ENCODE measurements around the gene APLP2. TPM values are rescaled to one million over a fixed set of nuclear protein-coding genes. Genes with fewer than 3 reads are reported as not detected.

Gene APLP2
- total RNA-seq, 1 experiment from 2014 or later, result 345 TPM

DNA sequence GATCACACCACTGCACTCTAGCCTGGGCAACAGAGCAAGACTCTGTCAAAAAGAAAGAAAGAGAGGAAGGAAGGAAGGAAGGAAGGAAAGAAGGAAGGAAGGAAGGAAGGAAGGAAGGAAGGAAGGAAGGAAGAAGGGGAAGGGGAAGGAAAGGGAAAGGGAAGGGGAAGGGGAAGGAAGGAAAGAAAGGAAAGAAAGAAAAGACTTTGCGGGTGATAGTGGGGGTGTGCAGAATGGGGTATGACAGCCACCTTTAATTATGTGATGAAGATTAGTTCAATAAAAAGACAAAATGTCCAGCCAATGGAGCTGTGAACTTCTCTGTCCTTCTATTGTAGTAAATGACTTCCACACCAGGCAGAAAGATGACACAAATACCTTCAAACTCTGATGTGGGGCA is 8.7 kb upstream of the APLP2 start:
- ChIA-PET CTCF (no interaction called here), POLR2A (no interaction called here)
- DNase-seq (ENCODE audit: low spot score) (no peak), ATAC-seq (no peak)
- no peaks in the 10 kb centered on the region for H3K9me3 Mint-ChIP-seq
- H3K4me1 Mint-ChIP-seq, result peaks cover 9% of the 10 kb centered on the region
- no peak overlapping the region for H3K4me3 Mint-ChIP-seq
- H3K36me3 Mint-ChIP-seq, result no peaks in the 10 kb centered on the region
- no peak overlapping the region for H3K27ac Mint-ChIP-seq
- TF ChIP-seq, protein P1, sequence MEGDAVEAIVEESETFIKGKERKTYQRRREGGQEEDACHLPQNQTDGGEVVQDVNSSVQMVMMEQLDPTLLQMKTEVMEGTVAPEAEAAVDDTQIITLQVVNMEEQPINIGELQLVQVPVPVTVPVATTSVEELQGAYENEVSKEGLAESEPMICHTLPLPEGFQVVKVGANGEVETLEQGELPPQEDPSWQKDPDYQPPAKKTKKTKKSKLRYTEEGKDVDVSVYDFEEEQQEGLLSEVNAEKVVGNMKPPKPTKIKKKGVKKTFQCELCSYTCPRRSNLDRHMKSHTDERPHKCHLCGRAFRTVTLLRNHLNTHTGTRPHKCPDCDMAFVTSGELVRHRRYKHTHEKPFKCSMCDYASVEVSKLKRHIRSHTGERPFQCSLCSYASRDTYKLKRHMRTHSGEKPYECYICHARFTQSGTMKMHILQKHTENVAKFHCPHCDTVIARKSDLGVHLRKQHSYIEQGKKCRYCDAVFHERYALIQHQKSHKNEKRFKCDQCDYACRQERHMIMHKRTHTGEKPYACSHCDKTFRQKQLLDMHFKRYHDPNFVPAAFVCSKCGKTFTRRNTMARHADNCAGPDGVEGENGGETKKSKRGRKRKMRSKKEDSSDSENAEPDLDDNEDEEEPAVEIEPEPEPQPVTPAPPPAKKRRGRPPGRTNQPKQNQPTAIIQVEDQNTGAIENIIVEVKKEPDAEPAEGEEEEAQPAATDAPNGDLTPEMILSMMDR (IDR thresholded peaks at IDR 0.05), result no peak
- TF ChIP-seq NFATC4 (CRISPR knock-in tag; IDR thresholded peaks at IDR 0.05) (no peak), SP1 (CRISPR knock-in tag; conservative IDR thresholded peaks at IDR 0.05) (no peak), RELA (CRISPR knock-in tag; IDR thresholded peaks at IDR 0.05; ENCODE audit: borderline replicate concordance) (no peak)
- TF ChIP-seq, protein P2, sequence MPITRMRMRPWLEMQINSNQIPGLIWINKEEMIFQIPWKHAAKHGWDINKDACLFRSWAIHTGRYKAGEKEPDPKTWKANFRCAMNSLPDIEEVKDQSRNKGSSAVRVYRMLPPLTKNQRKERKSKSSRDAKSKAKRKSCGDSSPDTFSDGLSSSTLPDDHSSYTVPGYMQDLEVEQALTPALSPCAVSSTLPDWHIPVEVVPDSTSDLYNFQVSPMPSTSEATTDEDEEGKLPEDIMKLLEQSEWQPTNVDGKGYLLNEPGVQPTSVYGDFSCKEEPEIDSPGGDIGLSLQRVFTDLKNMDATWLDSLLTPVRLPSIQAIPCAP (CRISPR knock-in tag; IDR thresholded peaks at IDR 0.05), result no peak
- TF ChIP-seq, protein P3, sequence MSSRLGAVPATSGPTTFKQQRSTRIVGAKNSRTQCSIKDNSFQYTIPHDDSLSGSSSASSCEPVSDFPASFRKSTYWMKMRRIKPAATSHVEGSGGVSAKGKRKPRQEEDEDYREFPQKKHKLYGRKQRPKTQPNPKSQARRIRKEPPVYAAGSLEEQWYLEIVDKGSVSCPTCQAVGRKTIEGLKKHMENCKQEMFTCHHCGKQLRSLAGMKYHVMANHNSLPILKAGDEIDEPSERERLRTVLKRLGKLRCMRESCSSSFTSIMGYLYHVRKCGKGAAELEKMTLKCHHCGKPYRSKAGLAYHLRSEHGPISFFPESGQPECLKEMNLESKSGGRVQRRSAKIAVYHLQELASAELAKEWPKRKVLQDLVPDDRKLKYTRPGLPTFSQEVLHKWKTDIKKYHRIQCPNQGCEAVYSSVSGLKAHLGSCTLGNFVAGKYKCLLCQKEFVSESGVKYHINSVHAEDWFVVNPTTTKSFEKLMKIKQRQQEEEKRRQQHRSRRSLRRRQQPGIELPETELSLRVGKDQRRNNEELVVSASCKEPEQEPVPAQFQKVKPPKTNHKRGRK (CRISPR knock-in tag; IDR thresholded peaks at IDR 0.05; ENCODE audit: borderline replicate concordance), result no peak
- H3K27me3 Mint-ChIP-seq (ENCODE audit: low read depth), result peaks cover 6% of the 10 kb centered on the region; the same call in 1 of the 2 replicates

DNA sequence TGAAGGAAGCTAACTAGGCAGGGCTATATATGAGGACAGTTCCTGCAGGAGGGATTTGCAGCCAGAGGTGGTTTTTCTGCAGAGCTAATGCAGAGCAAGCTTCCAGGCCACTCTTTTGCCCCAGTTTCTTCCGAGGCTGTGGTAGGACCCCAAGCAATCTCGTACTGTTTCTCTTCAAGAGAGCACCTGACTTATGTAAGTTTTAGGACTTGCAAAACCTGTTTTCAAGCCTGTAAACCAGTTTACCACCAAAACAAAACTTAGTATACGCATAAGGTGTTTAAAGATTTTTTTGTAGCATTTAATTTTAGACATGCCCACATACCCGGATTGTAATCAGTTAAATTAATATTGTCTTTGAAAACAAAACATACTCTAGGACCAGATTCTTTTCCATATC is 7.7 kb upstream of the APLP2 start:
- TF ChIP-seq TEAD4 (CRISPR knock-in tag; IDR thresholded peaks at IDR 0.05) (no peak), TEAD1 (CRISPR knock-in tag; IDR thresholded peaks at IDR 0.05) (no peak), ELF4 (CRISPR knock-in tag; IDR thresholded peaks at IDR 0.05; ENCODE audit: low read depth) (no peak), OVOL2 (CRISPR knock-in tag; IDR thresholded peaks at IDR 0.05; ENCODE audit: borderline replicate concordance) (no peak), RORB (CRISPR knock-in tag; IDR thresholded peaks at IDR 0.05) (no peak), NFATC4 (CRISPR knock-in tag; IDR thresholded peaks at IDR 0.05) (no peak), ZNF416 (CRISPR knock-in tag; IDR thresholded peaks at IDR 0.05) (no peak)
- TF ChIP-seq, protein P4, sequence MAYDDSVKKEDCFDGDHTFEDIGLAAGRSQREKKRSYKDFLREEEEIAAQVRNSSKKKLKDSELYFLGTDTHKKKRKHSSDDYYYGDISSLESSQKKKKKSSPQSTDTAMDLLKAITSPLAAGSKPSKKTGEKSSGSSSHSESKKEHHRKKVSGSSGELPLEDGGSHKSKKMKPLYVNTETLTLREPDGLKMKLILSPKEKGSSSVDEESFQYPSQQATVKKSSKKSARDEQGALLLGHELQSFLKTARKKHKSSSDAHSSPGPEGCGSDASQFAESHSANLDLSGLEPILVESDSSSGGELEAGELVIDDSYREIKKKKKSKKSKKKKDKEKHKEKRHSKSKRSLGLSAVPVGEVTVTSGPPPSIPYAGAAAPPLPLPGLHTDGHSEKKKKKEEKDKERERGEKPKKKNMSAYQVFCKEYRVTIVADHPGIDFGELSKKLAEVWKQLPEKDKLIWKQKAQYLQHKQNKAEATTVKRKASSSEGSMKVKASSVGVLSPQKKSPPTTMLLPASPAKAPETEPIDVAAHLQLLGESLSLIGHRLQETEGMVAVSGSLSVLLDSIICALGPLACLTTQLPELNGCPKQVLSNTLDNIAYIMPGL (CRISPR knock-in tag; IDR thresholded peaks at IDR 0.05), result no peak
- TF ChIP-seq, protein P5, sequence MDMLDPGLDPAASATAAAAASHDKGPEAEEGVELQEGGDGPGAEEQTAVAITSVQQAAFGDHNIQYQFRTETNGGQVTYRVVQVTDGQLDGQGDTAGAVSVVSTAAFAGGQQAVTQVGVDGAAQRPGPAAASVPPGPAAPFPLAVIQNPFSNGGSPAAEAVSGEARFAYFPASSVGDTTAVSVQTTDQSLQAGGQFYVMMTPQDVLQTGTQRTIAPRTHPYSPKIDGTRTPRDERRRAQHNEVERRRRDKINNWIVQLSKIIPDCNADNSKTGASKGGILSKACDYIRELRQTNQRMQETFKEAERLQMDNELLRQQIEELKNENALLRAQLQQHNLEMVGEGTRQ (CRISPR knock-in tag; IDR thresholded peaks at IDR 0.05), result no peak
- H3K27me3 Mint-ChIP-seq (ENCODE audit: low read depth), result peaks cover 7% of the 10 kb centered on the region; the same call in 1 of the 2 replicates
- CTCF ChIA-PET, result no interaction called here
- no peaks in the 10 kb centered on the region for H3K9me3 Mint-ChIP-seq
- no peak overlapping the region for H3K4me3 Mint-ChIP-seq
- ATAC-seq (no peak), DNase-seq (ENCODE audit: low spot score) (no peak)
- H3K4me1 Mint-ChIP-seq, result peaks cover 9% of the 10 kb centered on the region
- H3K36me3 Mint-ChIP-seq, result no peaks in the 10 kb centered on the region
- POLR2A ChIA-PET, result interaction anchor here (0.8 kb wide), 1 partner anchor 59 kb away, joined by 3 read pairs; no protein-coding TSS in a partner anchor
- H3K27ac Mint-ChIP-seq, result no peak overlapping the region

DNA sequence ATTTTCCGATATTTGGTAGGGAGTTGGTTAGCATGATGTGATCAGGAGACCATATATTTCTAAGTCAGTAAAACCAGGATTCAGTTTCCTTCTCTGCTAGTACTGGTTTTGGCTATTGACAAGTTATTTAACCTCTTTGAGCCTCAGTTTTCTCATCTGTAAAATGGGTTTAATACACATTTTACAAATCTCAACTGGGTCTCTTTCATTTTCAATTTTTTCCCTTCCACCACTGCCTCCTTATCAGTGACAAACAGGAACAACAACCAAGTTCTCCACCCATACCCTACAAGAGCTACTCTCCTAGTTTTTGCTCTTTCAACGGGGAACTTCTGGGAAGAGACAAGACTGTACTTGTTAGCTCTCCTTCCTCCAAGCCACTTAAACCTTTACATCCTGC is 6.2 kb upstream of the APLP2 start:
- POLR2A ChIA-PET, result no interaction called here
- H3K4me3 Mint-ChIP-seq, result no peak overlapping the region

More for the DNA sequence above, 6.2 kb upstream of the APLP2 start:
- Mint-ChIP-seq H3K36me3 (no peaks in the 10 kb centered on the region), H3K27me3 (ENCODE audit: low read depth) (peaks cover 21% of the 10 kb centered on the region), H3K4me1 (peaks cover 16% of the 10 kb centered on the region), H3K27ac (no peak overlapping the region), H3K9me3 (no peaks in the 10 kb centered on the region)
- no peak for ATAC-seq
- CTCF ChIA-PET, result interaction anchor here (1.5 kb wide), 1 partner anchor 69 kb away, joined by 4 read pairs; no protein-coding TSS in a partner anchor
- DNase-seq (ENCODE audit: low spot score), result no peak
- TF ChIP-seq IRF2 (CRISPR knock-in tag; IDR thresholded peaks at IDR 0.05; ENCODE audit: borderline replicate concordance, low read depth) (no peak), ELF4 (CRISPR knock-in tag; IDR thresholded peaks at IDR 0.05; ENCODE audit: low read depth) (no peak)
- TF ChIP-seq, protein P6, sequence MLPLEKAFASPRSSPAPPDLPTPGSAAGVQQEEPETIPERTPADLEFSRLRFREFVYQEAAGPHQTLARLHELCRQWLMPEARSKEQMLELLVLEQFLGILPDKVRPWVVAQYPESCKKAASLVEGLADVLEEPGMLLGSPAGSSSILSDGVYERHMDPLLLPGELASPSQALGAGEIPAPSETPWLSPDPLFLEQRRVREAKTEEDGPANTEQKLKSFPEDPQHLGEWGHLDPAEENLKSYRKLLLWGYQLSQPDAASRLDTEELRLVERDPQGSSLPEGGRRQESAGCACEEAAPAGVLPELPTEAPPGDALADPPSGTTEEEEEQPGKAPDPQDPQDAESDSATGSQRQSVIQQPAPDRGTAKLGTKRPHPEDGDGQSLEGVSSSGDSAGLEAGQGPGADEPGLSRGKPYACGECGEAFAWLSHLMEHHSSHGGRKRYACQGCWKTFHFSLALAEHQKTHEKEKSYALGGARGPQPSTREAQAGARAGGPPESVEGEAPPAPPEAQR (CRISPR knock-in tag; IDR thresholded peaks at IDR 0.05), result no peak
- TF ChIP-seq, protein P7, sequence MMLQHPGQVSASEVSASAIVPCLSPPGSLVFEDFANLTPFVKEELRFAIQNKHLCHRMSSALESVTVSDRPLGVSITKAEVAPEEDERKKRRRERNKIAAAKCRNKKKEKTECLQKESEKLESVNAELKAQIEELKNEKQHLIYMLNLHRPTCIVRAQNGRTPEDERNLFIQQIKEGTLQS (CRISPR knock-in tag; conservative IDR thresholded peaks at IDR 0.05), result no peak
- TF ChIP-seq, protein P8, sequence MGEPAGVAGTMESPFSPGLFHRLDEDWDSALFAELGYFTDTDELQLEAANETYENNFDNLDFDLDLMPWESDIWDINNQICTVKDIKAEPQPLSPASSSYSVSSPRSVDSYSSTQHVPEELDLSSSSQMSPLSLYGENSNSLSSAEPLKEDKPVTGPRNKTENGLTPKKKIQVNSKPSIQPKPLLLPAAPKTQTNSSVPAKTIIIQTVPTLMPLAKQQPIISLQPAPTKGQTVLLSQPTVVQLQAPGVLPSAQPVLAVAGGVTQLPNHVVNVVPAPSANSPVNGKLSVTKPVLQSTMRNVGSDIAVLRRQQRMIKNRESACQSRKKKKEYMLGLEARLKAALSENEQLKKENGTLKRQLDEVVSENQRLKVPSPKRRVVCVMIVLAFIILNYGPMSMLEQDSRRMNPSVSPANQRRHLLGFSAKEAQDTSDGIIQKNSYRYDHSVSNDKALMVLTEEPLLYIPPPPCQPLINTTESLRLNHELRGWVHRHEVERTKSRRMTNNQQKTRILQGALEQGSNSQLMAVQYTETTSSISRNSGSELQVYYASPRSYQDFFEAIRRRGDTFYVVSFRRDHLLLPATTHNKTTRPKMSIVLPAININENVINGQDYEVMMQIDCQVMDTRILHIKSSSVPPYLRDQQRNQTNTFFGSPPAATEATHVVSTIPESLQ (CRISPR knock-in tag; IDR thresholded peaks at IDR 0.05), result no peak
- TF ChIP-seq, protein P9, sequence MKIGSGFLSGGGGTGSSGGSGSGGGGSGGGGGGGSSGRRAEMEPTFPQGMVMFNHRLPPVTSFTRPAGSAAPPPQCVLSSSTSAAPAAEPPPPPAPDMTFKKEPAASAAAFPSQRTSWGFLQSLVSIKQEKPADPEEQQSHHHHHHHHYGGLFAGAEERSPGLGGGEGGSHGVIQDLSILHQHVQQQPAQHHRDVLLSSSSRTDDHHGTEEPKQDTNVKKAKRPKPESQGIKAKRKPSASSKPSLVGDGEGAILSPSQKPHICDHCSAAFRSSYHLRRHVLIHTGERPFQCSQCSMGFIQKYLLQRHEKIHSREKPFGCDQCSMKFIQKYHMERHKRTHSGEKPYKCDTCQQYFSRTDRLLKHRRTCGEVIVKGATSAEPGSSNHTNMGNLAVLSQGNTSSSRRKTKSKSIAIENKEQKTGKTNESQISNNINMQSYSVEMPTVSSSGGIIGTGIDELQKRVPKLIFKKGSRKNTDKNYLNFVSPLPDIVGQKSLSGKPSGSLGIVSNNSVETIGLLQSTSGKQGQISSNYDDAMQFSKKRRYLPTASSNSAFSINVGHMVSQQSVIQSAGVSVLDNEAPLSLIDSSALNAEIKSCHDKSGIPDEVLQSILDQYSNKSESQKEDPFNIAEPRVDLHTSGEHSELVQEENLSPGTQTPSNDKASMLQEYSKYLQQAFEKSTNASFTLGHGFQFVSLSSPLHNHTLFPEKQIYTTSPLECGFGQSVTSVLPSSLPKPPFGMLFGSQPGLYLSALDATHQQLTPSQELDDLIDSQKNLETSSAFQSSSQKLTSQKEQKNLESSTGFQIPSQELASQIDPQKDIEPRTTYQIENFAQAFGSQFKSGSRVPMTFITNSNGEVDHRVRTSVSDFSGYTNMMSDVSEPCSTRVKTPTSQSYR (CRISPR knock-in tag; IDR thresholded peaks at IDR 0.05), result no peak

All from WTC11 (cell line).